ENCODE data around the gene RAPGEF2. TPM values are rescaled to one million over a fixed set of nuclear protein-coding genes. Genes with fewer than 3 reads are reported as not detected.
"Not testable (repeated sequence)": the region's sequence is repeated elsewhere in the genome, so short reads cannot be mapped to it uniquely, and the experiment has no call there.

The RAPGEF2 gene
- total and polyA plus RNA-seq, 2 donors (not counting 3 experiments of a cell fraction or from before 2014, with no cell fraction given), result 28.7 to 55.2 TPM

DNA sequence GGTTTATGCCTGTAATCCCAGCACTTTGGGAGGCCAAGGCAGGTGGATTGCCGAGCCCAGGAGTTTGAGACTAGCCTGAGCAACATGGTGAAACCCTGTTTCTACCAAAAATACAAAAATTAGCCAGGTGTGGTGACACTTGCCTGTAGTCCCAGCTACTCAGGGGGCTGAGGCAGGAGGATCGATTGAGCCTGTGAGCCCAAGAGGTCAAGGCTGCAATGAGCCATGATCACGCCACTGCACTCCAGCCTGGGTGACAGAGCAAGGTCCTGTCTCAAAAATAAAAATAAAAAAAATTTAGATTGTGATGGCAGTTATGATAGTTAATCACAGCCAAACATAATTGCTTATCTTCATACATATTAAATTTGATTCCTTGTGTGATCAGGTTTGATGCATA lies 58.6 kb downstream of the RAPGEF2 start:
- H3K27ac ChIP-seq (ENCODE audit: insufficient read depth, low read depth, low read length); POLR2A ChIA-PET; H4K20me1 ChIP-seq (replicated peaks; ENCODE audit: control insufficient read depth, extremely low read depth, insufficient read depth, low read length); intact Hi-C loops (cut with micrococcal nuclease); H3K9me1 ChIP-seq (replicated peaks; ENCODE audit: control insufficient read depth, extremely low read depth, insufficient read depth, low read length); H3K4me2 ChIP-seq (ENCODE audit: insufficient read depth, low read length); H3K4me3 ChIP-seq (replicated peaks in 1 of 3; ENCODE audit: insufficient read depth in 1 of 3, low read depth in 1 of 3, low read length in 3 of 3); H3K36me3 ChIP-seq (ENCODE audit: control insufficient read depth in 2 of 2, extremely low read depth in 1 of 2, insufficient read depth in 2 of 2, low read length in 2 of 2); BruUV-seq (replicated peaks); dilution Hi-C loops (cut with MboI; ENCODE audit: extremely low pct_ligation_motif_present, low sequenced_read_pairs); FAIRE-seq; H3K9ac ChIP-seq (replicated peaks; ENCODE audit: extremely low read depth, insufficient read depth, low read length); DNase-seq (ENCODE audit: low read depth, low spot score); H3K9me3 ChIP-seq (replicated peaks; ENCODE audit: control insufficient read depth, insufficient read depth, low read length); H3K27me3 ChIP-seq (ENCODE audit: control insufficient read depth in 2 of 2, insufficient read depth in 2 of 2, low read length in 2 of 2); H2AFZ ChIP-seq (ENCODE audit: low read depth, low read length): not testable (repeated sequence)
- peaks cover 65% of the 10 kb centered on the region for H3K79me2 ChIP-seq (ENCODE audit: control insufficient read depth, insufficient read depth, low read length)
- CTCF ChIA-PET, result interaction anchor here (1.0 kb wide), 1 partner anchor 305 kb away, joined by 3 read pairs; no protein-coding TSS in a partner anchor
- peaks cover 22% of the 10 kb centered on the region for H3K4me1 ChIP-seq (ENCODE audit: control insufficient read depth, extremely low read depth, insufficient read depth, low read length)

DNA sequence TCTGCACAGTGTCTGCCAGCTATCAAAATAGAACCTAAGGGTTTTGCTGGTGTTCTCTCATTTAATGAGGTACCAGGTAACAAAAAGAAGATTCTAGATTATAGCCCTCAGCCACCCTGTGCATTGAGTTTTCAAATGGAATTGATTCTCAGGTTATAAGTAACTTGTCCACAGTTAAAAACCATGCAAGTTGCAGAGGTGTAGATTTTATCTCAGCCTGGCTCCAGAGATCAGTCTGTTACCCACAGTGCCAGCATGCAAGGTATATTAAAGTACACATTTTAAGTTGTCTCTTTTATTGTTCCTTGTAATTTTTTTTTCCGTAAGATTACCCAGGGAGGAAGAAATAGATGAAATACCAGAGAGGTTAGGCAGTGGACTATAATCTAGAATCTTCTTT lies 59.7 kb downstream of the RAPGEF2 start:
- POLR2A ChIA-PET, result no interaction called here

More for the DNA sequence above, 59.7 kb downstream of the RAPGEF2 start:
- no peaks in the 10 kb centered on the region for H3K9me3 ChIP-seq (replicated peaks; ENCODE audit: control insufficient read depth, insufficient read depth, low read length)
- intact Hi-C loops (cut with micrococcal nuclease), result no loop called here
- H3K9me1 ChIP-seq (replicated peaks; ENCODE audit: control insufficient read depth, extremely low read depth, insufficient read depth, low read length), result no peaks in the 10 kb centered on the region
- dilution Hi-C loops (cut with MboI; ENCODE audit: extremely low pct_ligation_motif_present, low sequenced_read_pairs), result no loop called here
- H3K27ac ChIP-seq (ENCODE audit: insufficient read depth, low read depth, low read length), result no peak overlapping the region
- no peaks in the 10 kb centered on the region for H4K20me1 ChIP-seq (replicated peaks; ENCODE audit: control insufficient read depth, extremely low read depth, insufficient read depth, low read length)
- BruUV-seq (replicated peaks), result no TSS peak
- TF ChIP-seq MYC (IDR thresholded peaks at IDR 0.05; ENCODE audit: low read depth, low read length), result no peak
- no peak for TF ChIP-seq EZH2 (IDR thresholded peaks at IDR 0.05; ENCODE audit: borderline replicate concordance, low read depth, low read length, severe bottlenecking)
- TF ChIP-seq POLR2A (IDR thresholded peaks at IDR 0.05; ENCODE audit: low read depth, low read length), result no peak
- no peak for TF ChIP-seq JUN (IDR thresholded peaks at IDR 0.05; ENCODE audit: borderline replicate concordance, insufficient read depth, insufficient read length, low read depth)
- no peak for TF ChIP-seq GATA2 (IDR thresholded peaks at IDR 0.05; ENCODE audit: insufficient read depth, insufficient read length, low read depth, low read length)
- no peak for TF ChIP-seq POLR2AphosphoS5 (IDR thresholded peaks at IDR 0.05; ENCODE audit: insufficient read depth, low read depth, low read length)
- TF ChIP-seq, protein P1, sequence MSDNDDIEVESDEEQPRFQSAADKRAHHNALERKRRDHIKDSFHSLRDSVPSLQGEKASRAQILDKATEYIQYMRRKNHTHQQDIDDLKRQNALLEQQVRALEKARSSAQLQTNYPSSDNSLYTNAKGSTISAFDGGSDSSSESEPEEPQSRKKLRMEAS (IDR thresholded peaks at IDR 0.05; ENCODE audit: insufficient read depth, insufficient read length), result no peak
- TF ChIP-seq, protein P2, sequence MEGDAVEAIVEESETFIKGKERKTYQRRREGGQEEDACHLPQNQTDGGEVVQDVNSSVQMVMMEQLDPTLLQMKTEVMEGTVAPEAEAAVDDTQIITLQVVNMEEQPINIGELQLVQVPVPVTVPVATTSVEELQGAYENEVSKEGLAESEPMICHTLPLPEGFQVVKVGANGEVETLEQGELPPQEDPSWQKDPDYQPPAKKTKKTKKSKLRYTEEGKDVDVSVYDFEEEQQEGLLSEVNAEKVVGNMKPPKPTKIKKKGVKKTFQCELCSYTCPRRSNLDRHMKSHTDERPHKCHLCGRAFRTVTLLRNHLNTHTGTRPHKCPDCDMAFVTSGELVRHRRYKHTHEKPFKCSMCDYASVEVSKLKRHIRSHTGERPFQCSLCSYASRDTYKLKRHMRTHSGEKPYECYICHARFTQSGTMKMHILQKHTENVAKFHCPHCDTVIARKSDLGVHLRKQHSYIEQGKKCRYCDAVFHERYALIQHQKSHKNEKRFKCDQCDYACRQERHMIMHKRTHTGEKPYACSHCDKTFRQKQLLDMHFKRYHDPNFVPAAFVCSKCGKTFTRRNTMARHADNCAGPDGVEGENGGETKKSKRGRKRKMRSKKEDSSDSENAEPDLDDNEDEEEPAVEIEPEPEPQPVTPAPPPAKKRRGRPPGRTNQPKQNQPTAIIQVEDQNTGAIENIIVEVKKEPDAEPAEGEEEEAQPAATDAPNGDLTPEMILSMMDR (IDR thresholded peaks at IDR 0.05; ENCODE audit: extremely low read depth in 1 of 2, insufficient read depth in 1 of 2, low read depth in 1 of 2, low read length in 2 of 2), result no peak
- TF ChIP-seq FOS (IDR thresholded peaks at IDR 0.05; ENCODE audit: borderline replicate concordance, insufficient read depth, low read length), result no peak
- H3K27me3 ChIP-seq (ENCODE audit: control insufficient read depth in 2 of 2, insufficient read depth in 2 of 2, low read length in 2 of 2), result no peaks in the 10 kb centered on the region
- H3K36me3 ChIP-seq (ENCODE audit: control insufficient read depth in 2 of 2, extremely low read depth in 1 of 2, insufficient read depth in 2 of 2, low read length in 2 of 2), result no peaks in the 10 kb centered on the region
- no peak overlapping the region for H2AFZ ChIP-seq (ENCODE audit: low read depth, low read length)
- H3K4me1 ChIP-seq (ENCODE audit: control insufficient read depth, extremely low read depth, insufficient read depth, low read length), result peaks cover 21% of the 10 kb centered on the region
- H3K79me2 ChIP-seq (ENCODE audit: control insufficient read depth, insufficient read depth, low read length), result peaks cover 63% of the 10 kb centered on the region
- no peak for FAIRE-seq
- CTCF ChIA-PET, result interaction anchor here (0.9 to 1.4 kb wide), 2 partner anchors 16 to 56 kb away, joined by 4 read pairs; no protein-coding TSS in a partner anchor
- no peak overlapping the region for H3K9ac ChIP-seq (replicated peaks; ENCODE audit: extremely low read depth, insufficient read depth, low read length)
- DNase-seq (ENCODE audit: low read depth, low spot score), result no peak
- H3K4me3 ChIP-seq (replicated peaks in 1 of 3; ENCODE audit: insufficient read depth in 1 of 3, low read depth in 1 of 3, low read length in 3 of 3), result no peak overlapping the region
- H3K4me2 ChIP-seq (ENCODE audit: insufficient read depth, low read length), result no peak overlapping the region
